Natural killer cell (primary cell): ENCODE data around the gene CACNA1D. TPM values are rescaled to one million over a fixed set of nuclear protein-coding genes. Genes with fewer than 3 reads are reported as not detected.

Experiments used
- ATAC-seq, 3 donors: fragments of 150-1000 bp in 2 of 3; fragments of 200-7000 bp in 1 of 3; cut with Tn5 transposase; 1 replicate in 1 of 3; 2 replicates in 2 of 3; pipeline ENCODE4 v1.10.0; 2021; ENCODE audit warnings: mild to moderate bottlenecking in 2 of 3, moderate library complexity in 2 of 3
- DNase-seq, 2 donors: peaks; one replicate each; pipeline versions ENCODE4 v3.0.0 to v3.0.0-alpha.2; 2013 to 2021; ENCODE audit warnings: mixed read lengths in 1 of 2
- H3K27ac ChIP-seq: one replicate; pipeline ENCODE4 v1.5.1; 2013; ENCODE audit warnings: mild to moderate bottlenecking, low read length
- H3K27me3 ChIP-seq: one replicate; pipeline ENCODE4 v1.6.1; 2013; ENCODE audit warnings: low read length; ENCODE audit not compliant: control insufficient read depth, insufficient read depth
- H3K36me3 ChIP-seq: one replicate; pipeline ENCODE4 v1.6.1; 2013; ENCODE audit warnings: low read length; ENCODE audit not compliant: control insufficient read depth, insufficient read depth
- H3K4me1 ChIP-seq: one replicate; pipeline ENCODE4 v1.6.1; 2013; ENCODE audit warnings: low read length; ENCODE audit not compliant: control insufficient read depth, insufficient read depth
- H3K4me3 ChIP-seq: one replicate; pipeline ENCODE4 v1.5.1; 2013; ENCODE audit warnings: low read length
- H3K9me3 ChIP-seq: one replicate; pipeline ENCODE4 v1.6.1; 2013; ENCODE audit warnings: low read length; ENCODE audit not compliant: control insufficient read depth, insufficient read depth
- H3K27ac Mint-ChIP-seq, 2 donors: one replicate each; pipeline ENCODE4 v1.8.0; 2022; ENCODE audit warnings: mild to moderate bottlenecking in 2 of 2, mixed read lengths in 2 of 2, moderate library complexity in 1 of 2
- H3K27me3 Mint-ChIP-seq, 2 donors: one replicate each; pipeline ENCODE4 v1.8.0; 2022; ENCODE audit warnings: low read depth in 2 of 2, mixed read lengths in 2 of 2
- H3K36me3 Mint-ChIP-seq: one replicate; pipeline ENCODE4 v1.8.0; 2022; ENCODE audit warnings: mixed read lengths
- H3K4me1 Mint-ChIP-seq, 2 donors: one replicate each; pipeline ENCODE4 v1.8.0; 2022; ENCODE audit warnings: mixed read lengths in 2 of 2
- H3K4me3 Mint-ChIP-seq: one replicate; pipeline ENCODE4 v1.8.0; 2022; ENCODE audit warnings: mild to moderate bottlenecking, moderate library complexity, mixed read lengths
- H3K9me3 Mint-ChIP-seq, 2 donors: one replicate each; pipeline ENCODE4 v1.8.0; 2022; ENCODE audit warnings: mixed read lengths in 2 of 2
- CTCF ChIP-seq: fragments of 200-600 bp; IDR thresholded peaks from one replicate; pipeline ENCODE4 v1.8.0; 2022; ENCODE audit warnings: antibody characterized with exemption
- WGBS: methylation state at CpG from one replicate; pipeline ENCODE4 v1.1.7; 2013; ENCODE audit warnings: missing lambda C conversion rate; ENCODE audit not compliant: insufficient coverage; 5-methylcytosine and 5-hydroxymethylcytosine counted together
- intact Hi-C: fragments of 100-400 bp; cut with micrococcal nuclease; formaldehyde crosslinking; loops from one replicate; pipeline ENCODE4 v1.14.2; 2022
- total RNA-seq, 4 donors: library from RNA; stranded (reverse); fragments of 120-200 nt in 1 of 4; gene quantifications; one replicate each; pipeline versions ENCODE4 v1.2.3 to v1.2.4, GENCODE V29; 2013 to 2022

Gene CACNA1D
- total RNA-seq, 3 donors from 2014 or later (not counting 1 experiment from before 2014, with no cell fraction given) = 0.54 to 10.1 TPM; not detected in 1

- Histone ChIP-seq H3K4me3 (no peak overlapping the region), H3K27me3 (no peaks in the 10 kb centered on the region), H3K4me1 (no peaks in the 10 kb centered on the region), H3K27ac (no peak overlapping the region), H3K36me3 (peaks cover 2% of the 10 kb centered on the region), H3K9me3 (no peaks in the 10 kb centered on the region)
- Mint-ChIP-seq H3K9me3 (no peaks in the 10 kb centered on the region), H3K27ac (no peak overlapping the region), H3K27me3 (no peaks in the 10 kb centered on the region), H3K4me1 (peaks cover 5 to 13% of the 10 kb centered on the region in 2 donors), H3K36me3 (peaks cover 8% of the 10 kb centered on the region), H3K4me3 (no peak overlapping the region)
- TF ChIP-seq CTCF = no peak
- WGBS = 83% methylated on average over 7 of the region's 7 CpGs
- DNase-seq (no peak), ATAC-seq (no peak)
- intact Hi-C loops = no loop called here
Observed at GRCh38 chr3:53858096-53858741, 363.8 kb downstream of the CACNA1D start.

GRCh38 chr3:53859178-53859577 lies 364.8 kb downstream of the CACNA1D start:
- no peak for TF ChIP-seq CTCF
- no peaks in the 10 kb centered on the region for H3K4me1 ChIP-seq
- Mint-ChIP-seq H3K4me3 (no peak overlapping the region), H3K4me1 (peaks cover 5 to 13% of the 10 kb centered on the region in 2 donors), H3K27me3 (no peaks in the 10 kb centered on the region), H3K9me3 (no peaks in the 10 kb centered on the region), H3K36me3 (peaks cover 8% of the 10 kb centered on the region), H3K27ac (no peak overlapping the region)
- DNase-seq = no peak
- no peaks in the 10 kb centered on the region for H3K9me3 ChIP-seq
- H3K36me3 ChIP-seq = peaks cover 7% of the 10 kb centered on the region
- H3K27ac ChIP-seq = no peak overlapping the region
- H3K4me3 ChIP-seq = no peak overlapping the region
- no peaks in the 10 kb centered on the region for H3K27me3 ChIP-seq
- intact Hi-C loops = no loop called here
- 98% methylated on average over 5 of the region's 6 CpGs for WGBS
- no peak for ATAC-seq

- Histone ChIP-seq H3K27ac (no peak overlapping the region), H3K4me3 (no peak overlapping the region), H3K4me1 (no peaks in the 10 kb centered on the region), H3K27me3 (no peaks in the 10 kb centered on the region), H3K36me3 (peaks cover 14% of the 10 kb centered on the region), H3K9me3 (no peaks in the 10 kb centered on the region)
- no peak overlapping the region for H3K27ac Mint-ChIP-seq
- 73% methylated on average over 4 of the region's 4 CpGs for WGBS
- H3K4me3 Mint-ChIP-seq = no peak overlapping the region
- DNase-seq = no peak
- intact Hi-C loops = no loop called here
- H3K36me3 Mint-ChIP-seq = peaks cover 8% of the 10 kb centered on the region
- peaks cover 5 to 18% of the 10 kb centered on the region in 2 donors for H3K4me1 Mint-ChIP-seq
- ATAC-seq = no peak
- no peak for TF ChIP-seq CTCF
- no peaks in the 10 kb centered on the region for H3K27me3 Mint-ChIP-seq
- no peaks in the 10 kb centered on the region for H3K9me3 Mint-ChIP-seq
Observed at GRCh38 chr3:53860196-53860595, 365.8 kb downstream of the CACNA1D start.

- TF ChIP-seq CTCF = no peak
- DNase-seq = no peak
- H3K4me1 ChIP-seq = no peaks in the 10 kb centered on the region
- no peak overlapping the region for H3K4me3 Mint-ChIP-seq
- H3K27ac ChIP-seq = no peak overlapping the region
- no peaks in the 10 kb centered on the region for H3K27me3 Mint-ChIP-seq
- 94% methylated on average over 3 of the region's 3 CpGs for WGBS
- H3K36me3 Mint-ChIP-seq = peaks cover 8% of the 10 kb centered on the region
- peaks cover 5 to 13% of the 10 kb centered on the region in 2 donors for H3K4me1 Mint-ChIP-seq
- intact Hi-C loops = no loop called here
- no peak for ATAC-seq
- no peaks in the 10 kb centered on the region for H3K27me3 ChIP-seq
- H3K27ac Mint-ChIP-seq = no peak overlapping the region
- no peaks in the 10 kb centered on the region for H3K9me3 Mint-ChIP-seq
- H3K4me3 ChIP-seq = no peak overlapping the region
- peaks cover 21% of the 10 kb centered on the region for H3K36me3 ChIP-seq
- no peaks in the 10 kb centered on the region for H3K9me3 ChIP-seq
Observed at GRCh38 chr3:53862241-53862640, 367.8 kb downstream of the CACNA1D start.
